ENCODE results near the gene ORC6.

DNA sequence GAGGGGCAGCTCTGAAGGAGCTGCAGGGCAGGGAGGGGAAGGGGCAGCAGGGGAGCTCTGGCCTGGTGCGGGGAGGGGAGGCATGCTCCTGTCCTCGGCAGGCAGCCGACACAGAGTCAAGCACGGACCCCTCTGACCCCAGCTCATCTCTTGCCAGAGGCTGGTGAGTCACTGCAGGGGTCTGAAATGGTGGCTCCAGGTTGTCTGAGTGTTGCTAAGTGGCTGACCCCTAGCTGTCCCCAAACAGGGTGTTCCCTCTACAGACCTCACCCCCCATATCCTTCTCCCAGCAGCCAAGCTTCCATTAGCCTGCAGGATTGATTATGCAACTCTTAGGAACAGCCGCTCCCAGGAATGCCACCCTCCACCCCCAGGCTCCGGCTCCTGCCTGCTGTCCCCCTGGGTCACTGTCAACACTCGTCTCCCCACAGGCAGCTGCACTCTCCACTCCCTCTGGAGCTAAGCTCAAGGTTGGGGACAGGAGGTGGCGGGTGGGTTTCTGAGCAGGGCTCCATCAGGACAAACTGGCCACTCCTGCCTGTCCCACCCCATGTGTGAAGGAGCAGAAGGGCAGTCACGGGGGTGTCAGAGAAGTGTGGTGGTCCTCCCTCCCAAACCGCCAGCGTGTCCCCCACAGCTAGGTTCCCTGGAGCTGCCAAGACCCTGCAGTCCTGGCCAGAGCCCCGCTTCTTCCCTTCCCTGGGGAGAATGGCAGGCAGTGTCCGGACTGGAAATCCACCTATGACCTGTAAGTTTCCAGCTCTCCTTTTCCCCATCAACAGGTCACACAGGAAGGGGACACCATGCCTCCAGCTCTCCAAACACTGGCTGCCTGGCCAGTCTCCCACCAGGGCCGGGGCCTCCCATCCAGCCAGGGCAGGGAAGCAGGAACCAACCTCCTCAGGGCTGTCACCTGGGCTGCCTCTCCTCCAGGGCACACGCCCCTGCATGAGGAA, 57.6 kb downstream of the ORC6 start:
- TF ChIP-seq POLR2A (IDR thresholded peaks at IDR 0.05; ENCODE audit: low read length) (no peak), GATA1 (IDR thresholded peaks at IDR 0.05; ENCODE audit: low read depth, low read length) (no peak)
